Subcutaneous adipose tissue (tissue), 4 donors: ENCODE results near the gene ADAMTSL3. TPM values are rescaled to one million over a fixed set of nuclear protein-coding genes. Genes with fewer than 3 reads are reported as not detected.

Experiments
- CTCF ChIP-seq: fragments of 450-650 bp; IDR thresholded peaks from one replicate; pipeline ENCODE4 v1.5.1; 2016; ENCODE audit warnings: low read depth, mild to moderate bottlenecking, control low read depth, antibody characterized with exemption, moderate library complexity
- total RNA-seq, 4 donors: library from RNA; depleted of rRNA; stranded (reverse); fragments of >200 nt; gene quantifications; one replicate each; pipeline ENCODE4 v1.1.0, GENCODE V29; 2016

Gene ADAMTSL3
- total RNA-seq, 4 donors from 2014 or later, result 1.5 to 4.0 (median 2.3) TPM

DNA sequence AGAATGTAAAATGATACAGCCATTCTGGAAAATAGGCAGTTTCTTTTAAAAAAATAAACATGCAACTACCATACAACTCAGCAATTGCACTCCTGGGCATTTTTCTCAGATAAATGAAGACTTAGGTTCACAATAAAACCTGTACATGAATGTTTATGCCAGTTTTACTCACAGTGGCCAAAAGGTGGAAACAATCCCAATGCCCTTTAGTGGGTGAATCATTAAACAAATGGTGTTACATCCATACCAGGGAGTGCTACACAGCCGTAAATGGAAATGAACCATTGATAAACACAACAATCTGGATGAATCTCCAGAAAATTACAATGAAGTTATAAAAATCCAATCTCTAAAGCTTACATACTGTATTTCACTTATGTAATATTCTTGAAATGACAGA, 140.3 kb downstream of the ADAMTSL3 start:
- TF ChIP-seq CTCF, result no peak

- no peak for TF ChIP-seq CTCF
Measured at GRCh38 chr15:83809345-83809744, 155.4 kb downstream of the ADAMTSL3 start.

GRCh38 chr15:83810110-83810509, 156.2 kb downstream of the ADAMTSL3 start:
- TF ChIP-seq CTCF, result no peak

DNA sequence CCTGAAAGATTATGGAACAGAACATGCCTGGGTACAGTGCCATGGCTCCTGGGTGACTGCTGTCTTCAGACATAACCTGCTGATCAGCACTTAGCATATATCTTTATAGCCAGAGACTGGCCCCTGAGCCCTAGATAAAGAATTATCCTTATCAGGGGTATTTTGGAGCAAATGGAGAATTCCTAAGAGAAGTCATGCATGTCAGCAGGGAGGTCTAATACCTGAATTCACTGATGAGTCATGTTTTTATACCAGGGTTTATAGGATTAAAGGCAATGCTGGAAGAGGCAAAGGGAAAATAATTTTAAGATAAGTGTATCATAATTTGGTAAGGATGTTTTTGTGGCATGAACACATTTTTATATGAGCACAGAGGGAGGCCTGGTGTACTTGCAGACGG, 159.8 kb downstream of the ADAMTSL3 start:
- no peak for TF ChIP-seq CTCF

DNA sequence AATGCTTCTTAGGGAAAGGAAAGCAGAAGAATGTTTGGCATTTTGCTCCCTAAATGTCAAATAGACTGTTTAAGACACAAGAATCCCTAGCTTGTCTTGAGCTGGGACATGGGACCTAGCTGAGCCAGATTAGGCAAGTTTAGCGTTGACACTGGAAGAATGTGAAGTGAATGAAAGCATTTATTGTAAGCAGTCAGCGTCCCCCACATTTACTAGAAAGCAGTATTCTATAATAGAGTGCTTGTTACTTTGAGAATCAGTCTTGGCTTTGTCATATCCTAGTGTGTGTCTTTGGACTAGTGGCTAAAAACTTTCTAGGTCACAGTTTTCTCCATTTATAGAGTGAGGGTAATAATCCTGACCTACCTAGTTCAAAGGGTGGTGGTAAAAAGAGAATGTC, 161.6 kb downstream of the ADAMTSL3 start:
- no peak for TF ChIP-seq CTCF

DNA sequence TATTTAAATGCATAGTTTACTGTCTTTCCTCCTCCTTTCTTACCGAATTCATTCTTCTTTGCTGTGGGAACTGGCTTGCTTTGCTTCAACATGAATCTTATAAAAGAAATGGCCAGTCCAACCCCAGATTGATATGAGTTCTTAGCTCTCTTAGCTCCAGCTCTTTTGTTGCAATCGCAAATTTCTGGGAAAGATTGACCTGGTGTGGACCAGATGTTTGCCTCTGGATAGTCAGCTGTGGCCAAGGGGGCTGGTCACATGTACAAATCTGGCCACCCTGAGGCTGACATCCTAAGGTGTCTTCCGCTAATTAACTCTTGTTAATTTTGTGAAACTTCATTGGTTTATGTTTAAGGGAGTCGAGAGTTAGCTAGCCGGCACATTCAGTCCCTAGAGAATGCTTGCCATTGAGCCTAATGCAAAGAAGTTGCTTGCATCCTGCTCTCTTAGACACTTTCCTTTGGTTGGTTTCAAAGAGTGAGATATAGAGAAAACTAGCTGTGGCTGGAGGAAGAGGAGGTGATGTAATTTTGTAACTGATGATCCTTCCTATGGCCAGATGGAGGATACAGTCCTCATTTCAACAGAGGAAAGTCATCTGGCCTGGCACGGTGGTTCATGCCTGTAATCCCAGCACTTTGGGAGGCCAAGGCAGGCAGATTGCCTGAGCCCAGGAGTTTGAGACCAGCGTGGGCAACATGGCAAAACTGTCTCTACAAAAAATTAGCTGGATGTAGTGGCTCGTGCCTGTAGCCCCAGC, 162.4 kb downstream of the ADAMTSL3 start:
- no peak for TF ChIP-seq CTCF

DNA sequence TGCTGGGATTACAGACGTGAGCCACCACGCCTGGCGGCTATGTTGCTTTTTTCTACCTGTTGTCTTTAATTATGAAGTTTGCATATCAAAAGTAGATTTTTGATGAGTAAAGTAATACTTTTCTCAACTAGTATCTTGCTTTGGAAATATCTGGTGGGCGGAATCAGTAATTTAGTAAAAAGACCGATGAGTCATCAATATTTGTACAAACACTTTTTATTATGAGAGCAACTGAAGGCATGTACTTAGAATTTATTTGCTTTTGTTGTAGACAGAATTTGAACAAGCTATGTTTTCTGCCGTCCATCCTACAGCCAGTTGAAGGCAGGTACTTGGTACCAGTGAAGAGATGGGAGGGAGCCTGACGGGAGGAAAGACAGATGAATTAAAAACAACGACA, 164.7 kb downstream of the ADAMTSL3 start:
- no peak for TF ChIP-seq CTCF
